Upper lobe of right lung (tissue), 1 donor: ENCODE measurements around the gene NDUFV3. TPM values are rescaled to one million over a fixed set of nuclear protein-coding genes. Genes with fewer than 3 reads are reported as not detected.

Experiments
- ATAC-seq: fragments of 200-7000 bp; cut with Tn5 transposase; one replicate; pipeline ENCODE4 v1.9.1; 2020; ENCODE audit warnings: mild to moderate bottlenecking, moderate library complexity
- DNase-seq: peaks from one replicate; pipeline ENCODE4 v3.0.0-alpha.2; 2020
- H3K27ac ChIP-seq: fragments of 200-600 bp; one replicate; pipeline ENCODE4 v1.8.0; 2022
- H3K27me3 ChIP-seq: fragments of 200-600 bp; one replicate; pipeline ENCODE4 v1.8.0; 2022; ENCODE audit warnings: mild to moderate bottlenecking
- H3K36me3 ChIP-seq: fragments of 200-600 bp; one replicate; pipeline ENCODE4 v1.8.0; 2022
- H3K4me1 ChIP-seq: fragments of 200-600 bp; one replicate; pipeline ENCODE4 v1.8.0; 2022
- H3K4me3 ChIP-seq: fragments of 200-600 bp; one replicate; pipeline ENCODE4 v1.8.0; 2022; ENCODE audit warnings: mild to moderate bottlenecking
- H3K9me3 ChIP-seq: fragments of 200-600 bp; one replicate; pipeline ENCODE4 v1.8.0; 2022
- intact Hi-C: fragments of 100-400 bp; cut with DNase I; formaldehyde crosslinking; loops from one replicate; pipeline ENCODE4 v1.11.0; 2022
- total RNA-seq: library from RNA; stranded (reverse); fragmentation: NEBNext Ultra II Directional; extraction: Animal tissue kit (Norgen Biotek cat#: 25700); gene quantifications from one replicate; pipeline ENCODE4 v1.2.1, GENCODE V29; 2021
- TF ChIP-seq, protein P1 (sequence below): fragments of 200-600 bp; IDR thresholded peaks from one replicate; pipeline ENCODE4 v1.8.0; 2022; ENCODE audit warnings: antibody characterized with exemption
- donor health status: DM: no; HTN: yes; CAD: no; lungs with severe emphysema.

The NDUFV3 gene
- total RNA-seq, 1 donor from 2014 or later, result 38.5 TPM

DNA sequence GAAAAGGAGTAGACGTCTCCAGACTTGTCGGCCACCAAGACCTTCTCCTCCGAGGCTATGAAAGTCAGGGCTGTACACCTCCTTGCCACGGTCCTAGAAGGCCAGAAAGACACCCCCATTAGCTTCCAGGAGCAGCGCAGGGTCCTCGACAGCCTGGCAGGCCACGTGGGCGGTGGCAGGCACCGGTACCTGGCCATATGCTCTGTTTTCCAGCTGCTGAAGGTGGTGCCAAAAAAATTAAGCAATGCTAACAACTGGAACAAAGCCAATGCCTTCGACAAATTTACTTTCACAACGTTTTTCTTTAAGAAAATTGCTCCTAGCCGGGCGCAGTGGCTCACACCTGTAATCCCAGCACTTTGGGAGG lies 29.6 kb upstream of the NDUFV3 start:
- Histone ChIP-seq H3K9me3 (no peaks in the 10 kb centered on the region), H3K36me3 (peaks cover 56% of the 10 kb centered on the region), H3K4me3 (no peak overlapping the region), H3K4me1 (peaks cover 9% of the 10 kb centered on the region), H3K27ac (no peak overlapping the region), H3K27me3 (no peaks in the 10 kb centered on the region)
- ATAC-seq, result no peak
- DNase-seq, result no peak
- TF ChIP-seq, protein P1, sequence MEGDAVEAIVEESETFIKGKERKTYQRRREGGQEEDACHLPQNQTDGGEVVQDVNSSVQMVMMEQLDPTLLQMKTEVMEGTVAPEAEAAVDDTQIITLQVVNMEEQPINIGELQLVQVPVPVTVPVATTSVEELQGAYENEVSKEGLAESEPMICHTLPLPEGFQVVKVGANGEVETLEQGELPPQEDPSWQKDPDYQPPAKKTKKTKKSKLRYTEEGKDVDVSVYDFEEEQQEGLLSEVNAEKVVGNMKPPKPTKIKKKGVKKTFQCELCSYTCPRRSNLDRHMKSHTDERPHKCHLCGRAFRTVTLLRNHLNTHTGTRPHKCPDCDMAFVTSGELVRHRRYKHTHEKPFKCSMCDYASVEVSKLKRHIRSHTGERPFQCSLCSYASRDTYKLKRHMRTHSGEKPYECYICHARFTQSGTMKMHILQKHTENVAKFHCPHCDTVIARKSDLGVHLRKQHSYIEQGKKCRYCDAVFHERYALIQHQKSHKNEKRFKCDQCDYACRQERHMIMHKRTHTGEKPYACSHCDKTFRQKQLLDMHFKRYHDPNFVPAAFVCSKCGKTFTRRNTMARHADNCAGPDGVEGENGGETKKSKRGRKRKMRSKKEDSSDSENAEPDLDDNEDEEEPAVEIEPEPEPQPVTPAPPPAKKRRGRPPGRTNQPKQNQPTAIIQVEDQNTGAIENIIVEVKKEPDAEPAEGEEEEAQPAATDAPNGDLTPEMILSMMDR, result no peak
- intact Hi-C loops, result no loop called here

DNA sequence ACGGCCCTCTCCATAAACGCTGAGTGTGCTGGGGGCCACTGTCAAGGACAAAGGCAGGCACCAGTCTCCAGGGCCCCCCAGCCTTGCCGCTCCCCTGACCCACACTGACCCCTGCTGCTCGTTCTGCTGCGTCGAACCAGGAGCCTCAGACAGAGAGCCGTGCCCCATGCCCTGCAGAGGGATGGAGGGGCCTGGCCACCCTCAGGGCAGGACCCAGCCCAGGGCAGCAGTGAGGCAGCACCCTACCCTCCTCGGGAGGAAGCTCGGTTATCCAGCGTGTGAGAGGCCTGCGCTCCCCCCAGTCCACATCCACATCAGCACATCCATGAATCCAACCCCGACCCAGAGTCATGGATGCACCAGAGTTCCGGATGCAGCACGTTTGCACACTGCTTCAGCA lies 28.8 kb upstream of the NDUFV3 start:
- Histone ChIP-seq H3K27me3 (no peaks in the 10 kb centered on the region), H3K9me3 (no peaks in the 10 kb centered on the region), H3K36me3 (peaks cover 56% of the 10 kb centered on the region), H3K27ac (no peak overlapping the region), H3K4me1 (peaks cover 9% of the 10 kb centered on the region), H3K4me3 (no peak overlapping the region)
- intact Hi-C loops, result no loop called here
- DNase-seq, result no peak
- TF ChIP-seq, protein P1, result no peak
- no peak for ATAC-seq

DNA sequence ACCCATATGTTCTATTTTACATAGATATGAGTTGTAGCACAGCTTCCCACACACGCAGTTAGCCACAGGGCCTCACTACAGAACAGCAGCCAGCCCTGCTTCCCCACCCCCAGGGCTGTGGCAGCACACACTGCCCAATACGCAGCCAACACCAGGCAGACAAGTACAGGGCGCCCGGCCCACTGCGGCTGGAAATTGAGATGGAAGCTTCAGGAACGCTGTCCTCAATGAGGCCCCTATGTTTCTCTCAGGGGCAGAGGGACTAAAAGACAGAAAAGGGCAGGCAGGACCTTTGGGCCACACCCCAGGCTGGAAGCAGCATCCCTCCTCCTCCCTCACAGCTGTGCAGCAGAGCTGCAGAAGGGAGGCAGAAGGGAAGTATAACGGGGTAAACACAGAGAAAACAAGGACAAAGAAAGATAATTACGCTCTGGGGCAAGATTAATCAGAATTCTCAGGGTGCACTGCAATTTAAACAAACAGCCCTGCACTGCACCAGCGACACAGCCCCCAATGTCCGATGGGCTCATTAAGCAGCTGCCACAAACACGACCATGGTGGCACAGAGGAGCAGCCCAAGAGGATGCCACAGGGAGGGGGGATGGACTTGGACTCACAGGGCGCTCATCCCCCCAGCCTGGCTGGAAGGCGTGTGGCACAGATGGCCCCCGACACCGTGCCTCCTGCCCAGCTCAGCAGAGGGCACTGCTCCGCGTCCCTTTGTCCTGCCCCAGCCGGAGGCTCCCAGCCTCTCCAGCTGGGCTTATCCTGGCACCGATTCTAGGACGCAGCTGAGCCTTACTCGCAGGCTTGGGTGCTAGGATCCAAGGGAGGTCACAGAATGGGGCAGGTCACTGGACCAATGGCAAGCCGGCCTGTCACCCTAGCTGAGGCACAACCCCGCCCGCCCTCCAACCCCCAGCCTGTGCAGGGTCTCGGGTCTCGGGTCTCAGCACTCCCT lies 28.0 kb upstream of the NDUFV3 start:
- Histone ChIP-seq H3K27ac (no peak overlapping the region), H3K4me1 (peaks cover 9% of the 10 kb centered on the region), H3K9me3 (no peaks in the 10 kb centered on the region), H3K36me3 (peaks cover 56% of the 10 kb centered on the region), H3K27me3 (no peaks in the 10 kb centered on the region), H3K4me3 (no peak overlapping the region)
- TF ChIP-seq, protein P1, result no peak
- DNase-seq, result peak; percentile 71
- intact Hi-C loops, result no loop called here
- peak; percentile 55 for ATAC-seq

DNA sequence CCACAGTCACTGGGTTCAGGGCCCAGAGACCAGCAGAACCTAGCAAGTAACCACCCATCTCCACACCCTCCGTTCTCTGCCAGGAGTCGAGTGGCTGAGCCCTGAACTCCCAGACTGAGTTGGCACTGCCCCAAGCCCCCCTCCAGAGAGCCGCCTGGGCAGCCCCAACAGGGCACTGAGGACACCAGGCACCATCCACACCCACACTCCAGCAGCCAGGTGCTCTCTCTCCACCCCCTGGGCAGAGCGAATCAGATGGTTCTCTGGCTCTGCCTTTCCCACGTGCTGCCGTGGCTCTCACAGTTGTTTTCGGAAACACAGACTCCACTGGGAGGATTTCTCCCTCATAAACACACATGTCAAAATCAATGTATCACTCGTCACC lies 27.3 kb upstream of the NDUFV3 start:
- Histone ChIP-seq H3K36me3 (peaks cover 56% of the 10 kb centered on the region), H3K9me3 (no peaks in the 10 kb centered on the region), H3K27ac (no peak overlapping the region), H3K4me1 (peaks cover 9% of the 10 kb centered on the region), H3K4me3 (no peak overlapping the region), H3K27me3 (no peaks in the 10 kb centered on the region)
- TF ChIP-seq, protein P1, result no peak
- DNase-seq (peak; percentile 93), ATAC-seq (peak; percentile 92)
- intact Hi-C loops, result no loop called here

DNA sequence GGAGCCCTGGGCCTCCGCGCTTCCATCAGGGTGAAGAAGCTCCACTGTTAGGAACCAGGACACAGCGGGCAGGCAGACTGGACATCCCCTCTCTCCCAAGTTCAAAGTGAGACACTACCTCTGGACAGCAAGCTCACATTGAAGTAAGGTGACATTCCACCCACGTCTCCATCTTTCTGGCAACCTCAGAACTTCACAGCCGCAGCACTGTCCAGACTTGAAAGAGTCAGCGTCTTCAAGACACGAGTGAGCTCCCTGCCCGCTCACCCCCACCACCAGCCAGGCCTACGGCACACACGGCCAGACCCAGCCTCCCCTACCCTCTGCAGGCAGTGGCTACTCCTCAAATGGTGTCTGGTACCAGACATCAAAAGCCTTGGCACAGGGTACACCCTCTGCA lies 24.9 kb upstream of the NDUFV3 start:
- H3K4me1 ChIP-seq, result no peaks in the 10 kb centered on the region
- no peaks in the 10 kb centered on the region for H3K9me3 ChIP-seq
- ATAC-seq, result no peak
- H3K27ac ChIP-seq, result no peak overlapping the region
- peaks cover 58% of the 10 kb centered on the region for H3K36me3 ChIP-seq
- H3K27me3 ChIP-seq, result no peaks in the 10 kb centered on the region
- intact Hi-C loops, result no loop called here
- TF ChIP-seq, protein P1, result no peak
- H3K4me3 ChIP-seq, result no peak overlapping the region
- DNase-seq, result no peak
